Subcutaneous adipose tissue (tissue), 4 donors: ENCODE measurements around the gene TNFRSF1B. TPM values are rescaled to one million over a fixed set of nuclear protein-coding genes. Genes with fewer than 3 reads are reported as not detected.

Experiments used
- total RNA-seq, 4 donors: library from RNA; depleted of rRNA; stranded (reverse); fragments of >200 nt; gene quantifications; one replicate each; pipeline ENCODE4 v1.1.0, GENCODE V29; 2016
- TF ChIP-seq, protein P1 (sequence below): fragments of 450-650 bp; IDR thresholded peaks from one replicate; pipeline ENCODE4 v1.5.1; 2016; ENCODE audit warnings: low read depth, mild to moderate bottlenecking, control low read depth, antibody characterized with exemption, moderate library complexity

Gene TNFRSF1B
- total RNA-seq, 4 donors from 2014 or later: 37.3 to 77.7 (median 64.5) TPM

DNA sequence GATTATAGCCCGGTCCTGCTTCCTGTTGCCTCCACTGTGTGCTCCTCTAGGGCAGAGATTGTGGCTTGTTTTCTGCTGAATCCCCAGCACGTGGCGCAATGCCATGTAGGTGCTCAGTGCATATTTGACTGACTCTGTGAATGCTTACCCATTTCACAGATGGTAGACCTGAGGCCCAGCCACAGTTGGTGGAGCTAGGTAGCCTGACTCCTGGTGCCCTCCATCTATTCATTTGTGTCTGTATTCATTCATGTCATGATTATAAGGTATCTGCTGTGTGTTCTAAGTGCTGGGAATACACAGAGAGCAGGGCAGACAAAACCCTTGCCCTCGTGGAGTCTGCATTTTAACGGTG lies 22.5 kb downstream of the TNFRSF1B start:
- TF ChIP-seq, protein P1, sequence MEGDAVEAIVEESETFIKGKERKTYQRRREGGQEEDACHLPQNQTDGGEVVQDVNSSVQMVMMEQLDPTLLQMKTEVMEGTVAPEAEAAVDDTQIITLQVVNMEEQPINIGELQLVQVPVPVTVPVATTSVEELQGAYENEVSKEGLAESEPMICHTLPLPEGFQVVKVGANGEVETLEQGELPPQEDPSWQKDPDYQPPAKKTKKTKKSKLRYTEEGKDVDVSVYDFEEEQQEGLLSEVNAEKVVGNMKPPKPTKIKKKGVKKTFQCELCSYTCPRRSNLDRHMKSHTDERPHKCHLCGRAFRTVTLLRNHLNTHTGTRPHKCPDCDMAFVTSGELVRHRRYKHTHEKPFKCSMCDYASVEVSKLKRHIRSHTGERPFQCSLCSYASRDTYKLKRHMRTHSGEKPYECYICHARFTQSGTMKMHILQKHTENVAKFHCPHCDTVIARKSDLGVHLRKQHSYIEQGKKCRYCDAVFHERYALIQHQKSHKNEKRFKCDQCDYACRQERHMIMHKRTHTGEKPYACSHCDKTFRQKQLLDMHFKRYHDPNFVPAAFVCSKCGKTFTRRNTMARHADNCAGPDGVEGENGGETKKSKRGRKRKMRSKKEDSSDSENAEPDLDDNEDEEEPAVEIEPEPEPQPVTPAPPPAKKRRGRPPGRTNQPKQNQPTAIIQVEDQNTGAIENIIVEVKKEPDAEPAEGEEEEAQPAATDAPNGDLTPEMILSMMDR: no peak

DNA sequence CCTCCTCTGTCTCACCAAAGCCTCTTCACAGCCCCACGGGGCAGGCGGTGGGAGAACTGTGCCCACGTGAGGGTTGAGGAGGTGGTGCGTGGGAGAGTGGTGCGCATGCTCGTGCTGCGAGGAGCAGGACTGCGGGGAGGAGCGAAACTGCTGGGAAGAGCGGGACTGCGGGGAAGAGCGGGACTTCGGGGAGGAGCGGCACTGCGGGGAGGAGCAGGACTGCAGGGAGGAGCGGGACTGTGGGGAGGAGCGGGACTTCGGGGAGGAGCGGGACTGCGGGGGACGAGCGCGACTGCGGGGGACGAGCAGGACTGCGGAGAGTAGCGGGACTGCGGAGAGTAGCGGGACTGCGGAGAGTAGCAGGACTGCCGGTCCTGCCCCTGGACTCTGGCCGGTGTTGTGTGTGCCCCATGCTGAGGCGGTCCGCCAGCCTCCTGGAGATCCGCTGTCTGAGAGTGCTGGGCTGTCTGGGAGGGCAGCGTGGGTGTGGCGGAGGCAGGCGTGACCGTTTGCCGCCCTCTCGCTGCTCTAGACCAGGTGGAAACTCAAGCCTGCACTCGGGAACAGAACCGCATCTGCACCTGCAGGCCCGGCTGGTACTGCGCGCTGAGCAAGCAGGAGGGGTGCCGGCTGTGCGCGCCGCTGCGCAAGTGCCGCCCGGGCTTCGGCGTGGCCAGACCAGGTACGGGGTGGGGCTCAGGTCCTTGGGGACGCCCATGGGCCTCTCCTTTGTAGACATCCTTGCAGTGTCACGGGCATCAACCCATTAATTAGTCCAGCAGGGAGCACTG lies 24.6 kb downstream of the TNFRSF1B start:
- TF ChIP-seq, protein P1: no peak

GRCh38 chr1:12194666-12195216 lies 27.9 kb downstream of the TNFRSF1B start:
- TF ChIP-seq, protein P1: no peak

DNA sequence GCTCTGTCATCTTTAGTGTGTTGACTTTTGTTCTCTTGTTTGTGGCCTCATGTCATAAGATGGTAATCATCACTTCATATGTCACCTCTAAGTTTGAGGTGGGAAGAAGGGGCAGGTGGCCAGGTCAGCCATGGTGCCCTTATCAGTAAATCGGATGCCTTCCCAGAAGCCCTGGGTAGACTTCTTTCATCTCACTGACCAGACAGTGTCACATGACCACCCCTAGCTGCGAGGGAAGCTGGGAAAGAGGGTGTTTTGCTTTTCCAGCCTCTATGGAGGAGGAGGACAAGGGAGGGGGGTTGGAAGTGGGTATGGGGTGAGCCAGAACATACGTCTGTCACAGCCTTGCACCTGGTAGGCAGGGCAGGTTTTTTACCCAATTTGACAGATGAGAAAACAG lies 28.6 kb downstream of the TNFRSF1B start:
- TF ChIP-seq, protein P1: no peak

DNA sequence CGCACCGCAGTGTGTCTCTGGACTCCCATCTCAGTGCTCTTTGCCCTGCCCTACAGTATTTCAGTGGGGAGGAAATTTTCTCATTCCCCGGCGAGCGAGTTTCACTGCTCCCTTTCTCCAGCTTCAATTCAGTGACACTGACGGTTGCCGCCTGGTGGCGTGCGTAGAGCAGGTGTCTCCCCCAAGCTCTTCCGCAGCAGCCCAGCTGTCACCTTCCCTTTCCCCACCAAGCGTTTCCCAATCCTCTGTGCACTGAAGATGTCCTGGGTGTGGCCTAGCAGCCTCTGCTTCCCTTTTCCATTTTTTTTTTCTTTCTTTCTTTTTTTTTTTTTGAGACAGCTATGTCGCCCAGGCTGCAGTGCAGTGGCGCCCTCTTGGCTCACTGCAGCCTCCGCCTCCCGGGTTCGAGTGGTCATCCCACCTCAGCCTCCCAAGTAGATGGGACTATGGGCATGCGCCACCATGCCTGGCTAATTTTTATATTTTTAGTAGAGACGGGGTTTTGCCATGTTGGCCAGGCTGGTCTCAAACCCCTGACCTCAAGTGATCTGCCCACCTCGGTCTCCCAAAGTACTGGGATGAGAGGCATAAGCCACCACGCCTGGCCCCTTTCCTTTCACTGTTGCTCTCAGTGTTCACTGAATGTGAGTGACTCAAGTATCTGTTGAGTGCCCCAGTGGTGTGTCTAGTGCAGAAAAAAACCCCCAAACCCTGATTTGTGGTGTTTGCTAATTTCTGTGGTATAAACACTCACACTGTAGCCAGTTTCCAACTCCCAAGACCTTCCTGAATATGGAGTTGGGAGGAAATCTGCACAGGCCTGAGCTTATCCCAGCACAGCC lies 30.1 kb downstream of the TNFRSF1B start:
- TF ChIP-seq, protein P1: no peak

DNA sequence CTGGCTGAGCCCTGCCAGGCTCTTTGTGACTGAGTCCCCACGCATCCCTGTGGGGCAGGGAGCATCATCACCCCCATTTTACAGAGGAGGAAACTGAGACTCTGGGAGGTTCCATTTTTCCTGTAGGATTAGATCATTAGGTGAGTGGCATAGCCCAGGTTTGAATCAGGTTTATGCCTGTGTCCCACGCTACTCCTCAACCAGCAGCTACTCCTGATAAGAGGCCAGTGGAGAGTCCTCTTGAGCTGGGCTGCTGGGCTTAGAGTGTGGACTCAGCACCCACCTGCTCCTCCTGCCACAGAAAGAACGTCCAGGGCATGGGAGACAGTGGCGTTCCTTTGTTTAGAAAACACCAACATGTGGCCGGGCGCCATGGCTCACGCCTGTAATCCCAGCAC lies 30.7 kb downstream of the TNFRSF1B start:
- TF ChIP-seq, protein P1: no peak

GRCh38 chr1:12200208-12200607 lies 33.4 kb downstream of the TNFRSF1B start:
- TF ChIP-seq, protein P1: no peak
